WTC11 (cell line): ENCODE data around the gene PSMB9. TPM values are rescaled to one million over a fixed set of nuclear protein-coding genes. Genes with fewer than 3 reads are reported as not detected.

Source experiments
- ATAC-seq: fragments of 200-7000 bp; cut with Tn5 transposase; 2 replicates; pipeline ENCODE4 v1.10.0; 2021; ENCODE audit warnings: mild to moderate bottlenecking, moderate library complexity
- CTCF ChIA-PET: fragments of 300-600 bp; sonication (Branson Sonifier 250); formaldehyde crosslinking; loops from one replicate; lab custom pipeline; 2021; ENCODE audit warnings: antibody characterized with exemption; lab: Charles Lee
- POLR2A ChIA-PET: fragments of 350-600 bp; sonication (Branson Sonifier 250); formaldehyde crosslinking; loops from one replicate; lab custom pipeline; 2021; ENCODE audit warnings: antibody characterized with exemption; lab: Charles Lee
- DNase-seq: peaks from one replicate; pipeline ENCODE4 v3.0.0; 2021; ENCODE audit warnings: low spot score
- H3K27ac Mint-ChIP-seq: 2 replicates; pipeline ENCODE4 v1.8.0; 2021; ENCODE audit warnings: mixed read lengths
- H3K27me3 Mint-ChIP-seq: 2 replicates; pipeline ENCODE4 v1.8.0; 2021; ENCODE audit warnings: low read depth, mild to moderate bottlenecking, moderate library complexity, mixed read lengths
- H3K36me3 Mint-ChIP-seq: 2 replicates; pipeline ENCODE4 v1.8.0; 2021; ENCODE audit warnings: mixed read lengths
- H3K4me1 Mint-ChIP-seq: 2 replicates; pipeline ENCODE4 v1.8.0; 2022; ENCODE audit warnings: mixed read lengths
- H3K4me3 Mint-ChIP-seq: 2 replicates; pipeline ENCODE4 v1.8.0; 2021; ENCODE audit warnings: mild to moderate bottlenecking, moderate library complexity, mixed read lengths
- H3K9me3 Mint-ChIP-seq: 2 replicates; pipeline ENCODE4 v1.8.0; 2021; ENCODE audit warnings: mixed read lengths
- CBFB ChIP-seq: sonication (generic); formaldehyde crosslinking; IDR thresholded peaks from 2 replicates; pipeline ENCODE4 v1.8.1; 2022; ENCODE audit warnings: mild to moderate bottlenecking, low read depth, missing genetic modification reagents
- CREM ChIP-seq: sonication (generic); formaldehyde crosslinking; IDR thresholded peaks from 2 replicates; pipeline ENCODE4 v1.8.1; 2022; ENCODE audit warnings: mild to moderate bottlenecking, missing genetic modification reagents, moderate library complexity
- ESRRA ChIP-seq: sonication (generic); formaldehyde crosslinking; IDR thresholded peaks from 2 replicates; pipeline ENCODE4 v1.8.1; 2022; ENCODE audit warnings: mild to moderate bottlenecking, missing genetic modification reagents, borderline replicate concordance
- ETV6 ChIP-seq: sonication (generic); formaldehyde crosslinking; IDR thresholded peaks from 2 replicates; pipeline ENCODE4 v1.8.1; 2022; ENCODE audit warnings: mild to moderate bottlenecking, missing genetic modification reagents
- GABPB1 ChIP-seq: sonication (generic); formaldehyde crosslinking; IDR thresholded peaks from 2 replicates; pipeline ENCODE4 v1.8.1; 2023; ENCODE audit warnings: mild to moderate bottlenecking, missing genetic modification reagents
- NFYB ChIP-seq: sonication (generic); formaldehyde crosslinking; conservative IDR thresholded peaks from 2 replicates; pipeline ENCODE4 v1.8.0; 2022; ENCODE audit warnings: low read depth, missing genetic modification reagents
- NR1H2 ChIP-seq: sonication (generic); formaldehyde crosslinking; IDR thresholded peaks from 2 replicates; pipeline ENCODE4 v1.9.0; 2021; ENCODE audit warnings: mild to moderate bottlenecking, moderate library complexity, missing genetic modification reagents
- NR3C1 ChIP-seq: sonication (generic); formaldehyde crosslinking; conservative IDR thresholded peaks from 2 replicates; pipeline ENCODE4 v1.8.1; 2023; ENCODE audit warnings: low read depth, mild to moderate bottlenecking, missing genetic modification reagents
- RELA ChIP-seq: sonication (generic); formaldehyde crosslinking; IDR thresholded peaks from 2 replicates; pipeline ENCODE4 v1.8.1; 2022; ENCODE audit warnings: missing genetic modification reagents, mild to moderate bottlenecking, borderline replicate concordance
- RORB ChIP-seq: fragments of 250-450 bp; sonication (Bioruptor Pico); IDR thresholded peaks from 2 replicates; pipeline ENCODE4 v1.9.0; 2021; ENCODE audit warnings: mild to moderate bottlenecking
- TCF7 ChIP-seq: sonication (generic); formaldehyde crosslinking; IDR thresholded peaks from 2 replicates; pipeline ENCODE4 v1.8.0; 2022; ENCODE audit warnings: mild to moderate bottlenecking, low read depth, missing genetic modification reagents, moderate library complexity
- TEAD1 ChIP-seq: sonication (generic); formaldehyde crosslinking; IDR thresholded peaks from 2 replicates; pipeline ENCODE4 v1.8.0; 2022; ENCODE audit warnings: mild to moderate bottlenecking, missing genetic modification reagents
- TP53 ChIP-seq: sonication (generic); formaldehyde crosslinking; IDR thresholded peaks from 2 replicates; pipeline ENCODE4 v1.8.1; 2023; ENCODE audit warnings: mild to moderate bottlenecking, missing genetic modification reagents
- ZBTB21 ChIP-seq: sonication (generic); formaldehyde crosslinking; IDR thresholded peaks from 2 replicates; pipeline ENCODE4 v1.8.1; 2023; ENCODE audit warnings: mild to moderate bottlenecking, missing genetic modification reagents, borderline replicate concordance
- ZNF121 ChIP-seq: sonication (generic); formaldehyde crosslinking; IDR thresholded peaks from 2 replicates; pipeline ENCODE4 v1.8.0; 2023; ENCODE audit warnings: missing genetic modification reagents
- ZNF416 ChIP-seq: fragments of 250-450 bp; sonication (Bioruptor Pico); IDR thresholded peaks from 2 replicates; pipeline ENCODE4 v1.9.0; 2021; ENCODE audit warnings: mild to moderate bottlenecking, inconsistent platforms
- total RNA-seq: library from RNA; stranded (reverse); gene quantifications from 3 replicates; pipeline ENCODE4 v1.2.3, GENCODE V29; 2021
- TF ChIP-seq, protein P1 (sequence below): sonication (generic); formaldehyde crosslinking; IDR thresholded peaks from 2 replicates; pipeline ENCODE4 v1.8.1; 2022; ENCODE audit warnings: mild to moderate bottlenecking, moderate library complexity, missing genetic modification reagents
- TF ChIP-seq, protein P2 (sequence below): sonication (generic); formaldehyde crosslinking; IDR thresholded peaks from 2 replicates; pipeline ENCODE4 v1.8.1; 2023; ENCODE audit warnings: mild to moderate bottlenecking, missing genetic modification reagents
- TF ChIP-seq, protein P3 (sequence below): sonication (generic); formaldehyde crosslinking; IDR thresholded peaks from 2 replicates; pipeline ENCODE4 v1.8.0; 2022; ENCODE audit warnings: mild to moderate bottlenecking, missing genetic modification reagents
- TF ChIP-seq, protein P4 (sequence below): sonication (generic); formaldehyde crosslinking; IDR thresholded peaks from 2 replicates; pipeline ENCODE4 v1.8.0; 2022; ENCODE audit warnings: mild to moderate bottlenecking, missing genetic modification reagents
- TF ChIP-seq, protein P5 (sequence below): sonication (generic); formaldehyde crosslinking; IDR thresholded peaks from 2 replicates; pipeline ENCODE4 v1.8.0; 2022; ENCODE audit warnings: missing genetic modification reagents
- TF ChIP-seq, protein P6 (sequence below): fragments of 250-450 bp; sonication (Bioruptor Pico); IDR thresholded peaks from 2 replicates; pipeline ENCODE4 v1.9.0; 2021; ENCODE audit warnings: mild to moderate bottlenecking
- TF ChIP-seq, protein P7 (sequence below): sonication (generic); formaldehyde crosslinking; IDR thresholded peaks from 2 replicates; pipeline ENCODE4 v1.8.1; 2023; ENCODE audit warnings: mild to moderate bottlenecking, missing genetic modification reagents, moderate library complexity
- TF ChIP-seq, protein P8 (sequence below): sonication (generic); formaldehyde crosslinking; IDR thresholded peaks from 2 replicates; pipeline ENCODE4 v1.8.1; 2023; ENCODE audit warnings: mild to moderate bottlenecking, missing genetic modification reagents, moderate library complexity

The PSMB9 gene
- total RNA-seq, 1 experiment from 2014 or later = 1.8 TPM

DNA sequence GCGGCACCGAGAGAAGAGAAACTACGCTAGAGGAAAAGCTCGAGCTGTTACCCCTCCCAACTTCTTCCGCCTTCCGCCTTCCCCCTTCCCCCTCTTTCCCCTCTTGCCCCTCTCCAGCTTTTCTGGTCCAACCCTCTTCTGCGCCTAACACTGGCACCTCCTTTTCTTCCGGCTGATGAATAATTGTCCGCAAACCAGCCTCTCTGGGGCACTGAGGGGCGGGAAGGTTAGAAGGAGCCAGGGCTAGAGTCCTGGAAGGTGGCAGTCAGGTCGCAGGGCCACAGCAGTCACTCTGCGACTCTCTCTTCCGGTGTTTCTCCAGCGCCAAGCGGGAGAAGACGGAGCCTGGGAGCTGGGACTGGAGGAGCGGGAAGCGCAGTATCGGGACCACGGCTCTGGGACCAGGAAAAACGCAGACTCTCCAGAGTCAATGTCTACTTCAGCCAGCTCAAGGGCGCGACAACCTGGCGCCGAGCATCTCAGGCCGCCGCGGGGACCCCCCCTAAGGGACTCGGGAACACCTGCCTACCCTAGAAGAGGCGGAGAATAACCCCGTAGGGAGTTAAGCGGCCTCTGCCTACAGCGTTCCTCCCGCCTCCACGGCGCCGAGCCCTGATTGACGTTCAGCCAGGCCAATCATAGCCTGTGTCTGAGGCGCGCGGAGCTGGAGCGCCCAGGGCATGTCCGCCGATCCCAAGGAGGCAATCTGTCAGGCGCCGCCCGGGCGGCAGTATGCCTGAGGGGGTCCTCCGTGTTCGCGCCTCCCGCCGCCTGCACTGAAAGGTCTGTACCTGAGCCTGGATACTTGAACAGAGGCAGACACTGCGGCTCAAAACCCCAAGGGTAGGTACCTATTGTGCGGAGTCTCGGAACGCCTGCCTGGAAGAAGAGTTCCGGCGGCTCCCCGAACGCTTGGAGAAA lies 40.4 kb downstream of the PSMB9 start:
- H3K4me3 Mint-ChIP-seq = peak overlapping the region; percentile 98
- H3K27ac Mint-ChIP-seq = peak overlapping the region; percentile 99
- ATAC-seq = peak; percentile 98
- peaks cover 13% of the 10 kb centered on the region for H3K4me1 Mint-ChIP-seq
- peaks cover 3% of the 10 kb centered on the region; the same call in 1 of the 2 replicates for H3K27me3 Mint-ChIP-seq
- POLR2A ChIA-PET = interaction anchor here (0.9 to 2.4 kb wide), 9 partner anchors 33 to 99 kb away, joined by 3 to 33 read pairs (median 6); partner anchors contain the start of genes HLA-DMA, PSMB8, PSMB9 and TAP1
- H3K9me3 Mint-ChIP-seq = no peaks in the 10 kb centered on the region
- CTCF ChIA-PET = interaction anchor here (0.5 to 5.0 kb wide), 19 partner anchors 12 to 1349 kb away, joined by 3 to 46 read pairs (median 5); partner anchors contain the start of genes BRD2, HLA-DMA, HLA-DMB and TAP2
- peak; percentile 96 for DNase-seq
- H3K36me3 Mint-ChIP-seq = no peaks in the 10 kb centered on the region
- TF ChIP-seq, protein P1, sequence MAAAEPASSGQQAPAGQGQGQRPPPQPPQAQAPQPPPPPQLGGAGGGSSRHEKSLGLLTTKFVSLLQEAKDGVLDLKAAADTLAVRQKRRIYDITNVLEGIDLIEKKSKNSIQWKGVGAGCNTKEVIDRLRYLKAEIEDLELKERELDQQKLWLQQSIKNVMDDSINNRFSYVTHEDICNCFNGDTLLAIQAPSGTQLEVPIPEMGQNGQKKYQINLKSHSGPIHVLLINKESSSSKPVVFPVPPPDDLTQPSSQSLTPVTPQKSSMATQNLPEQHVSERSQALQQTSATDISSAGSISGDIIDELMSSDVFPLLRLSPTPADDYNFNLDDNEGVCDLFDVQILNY (CRISPR knock-in tag) = peak; percentile 86; the same call in 1 of the 2 replicates
- TF ChIP-seq ZNF416 (CRISPR knock-in tag) (no peak), ZBTB21 (CRISPR knock-in tag) (peak; percentile 54; the same call in 1 of the 2 replicates), TCF7 (no peak), ZNF121 (no peak), CREM (CRISPR knock-in tag) (0 out of 2 replicates have a peak, but pooled peaks have one; percentile 22), TP53 (CRISPR knock-in tag) (peak; percentile 39; the same call in 1 of the 2 replicates), ETV6 (peak; percentile 48; the same call in 1 of the 2 replicates), ESRRA (no peak), GABPB1 (CRISPR knock-in tag) (peak; percentile 46; the same call in 1 of the 2 replicates), NR3C1 (CRISPR knock-in tag) (0 out of 2 replicates have a peak, but pooled peaks have one; percentile 52), NFYB (CRISPR knock-in tag) (peak; percentile 82), RORB (CRISPR knock-in tag) (no peak), RELA (CRISPR knock-in tag) (0 out of 2 replicates have a peak, but pooled peaks have one; percentile 53), TEAD1 (CRISPR knock-in tag) (no peak), CBFB (CRISPR knock-in tag) (no peak; the same call in 1 of the 2 replicates), NR1H2 (CRISPR knock-in tag) (no peak)
- TF ChIP-seq, protein P2, sequence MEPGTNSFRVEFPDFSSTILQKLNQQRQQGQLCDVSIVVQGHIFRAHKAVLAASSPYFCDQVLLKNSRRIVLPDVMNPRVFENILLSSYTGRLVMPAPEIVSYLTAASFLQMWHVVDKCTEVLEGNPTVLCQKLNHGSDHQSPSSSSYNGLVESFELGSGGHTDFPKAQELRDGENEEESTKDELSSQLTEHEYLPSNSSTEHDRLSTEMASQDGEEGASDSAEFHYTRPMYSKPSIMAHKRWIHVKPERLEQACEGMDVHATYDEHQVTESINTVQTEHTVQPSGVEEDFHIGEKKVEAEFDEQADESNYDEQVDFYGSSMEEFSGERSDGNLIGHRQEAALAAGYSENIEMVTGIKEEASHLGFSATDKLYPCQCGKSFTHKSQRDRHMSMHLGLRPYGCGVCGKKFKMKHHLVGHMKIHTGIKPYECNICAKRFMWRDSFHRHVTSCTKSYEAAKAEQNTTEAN (CRISPR knock-in tag) = no peak
- TF ChIP-seq, protein P3, sequence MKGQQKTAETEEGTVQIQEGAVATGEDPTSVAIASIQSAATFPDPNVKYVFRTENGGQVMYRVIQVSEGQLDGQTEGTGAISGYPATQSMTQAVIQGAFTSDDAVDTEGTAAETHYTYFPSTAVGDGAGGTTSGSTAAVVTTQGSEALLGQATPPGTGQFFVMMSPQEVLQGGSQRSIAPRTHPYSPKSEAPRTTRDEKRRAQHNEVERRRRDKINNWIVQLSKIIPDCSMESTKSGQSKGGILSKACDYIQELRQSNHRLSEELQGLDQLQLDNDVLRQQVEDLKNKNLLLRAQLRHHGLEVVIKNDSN (CRISPR knock-in tag) = peak; percentile 53; the same call in 1 of the 2 replicates
- TF ChIP-seq, protein P4, sequence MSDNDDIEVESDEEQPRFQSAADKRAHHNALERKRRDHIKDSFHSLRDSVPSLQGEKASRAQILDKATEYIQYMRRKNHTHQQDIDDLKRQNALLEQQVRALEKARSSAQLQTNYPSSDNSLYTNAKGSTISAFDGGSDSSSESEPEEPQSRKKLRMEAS (CRISPR knock-in tag) = no peak
- TF ChIP-seq, protein P5, sequence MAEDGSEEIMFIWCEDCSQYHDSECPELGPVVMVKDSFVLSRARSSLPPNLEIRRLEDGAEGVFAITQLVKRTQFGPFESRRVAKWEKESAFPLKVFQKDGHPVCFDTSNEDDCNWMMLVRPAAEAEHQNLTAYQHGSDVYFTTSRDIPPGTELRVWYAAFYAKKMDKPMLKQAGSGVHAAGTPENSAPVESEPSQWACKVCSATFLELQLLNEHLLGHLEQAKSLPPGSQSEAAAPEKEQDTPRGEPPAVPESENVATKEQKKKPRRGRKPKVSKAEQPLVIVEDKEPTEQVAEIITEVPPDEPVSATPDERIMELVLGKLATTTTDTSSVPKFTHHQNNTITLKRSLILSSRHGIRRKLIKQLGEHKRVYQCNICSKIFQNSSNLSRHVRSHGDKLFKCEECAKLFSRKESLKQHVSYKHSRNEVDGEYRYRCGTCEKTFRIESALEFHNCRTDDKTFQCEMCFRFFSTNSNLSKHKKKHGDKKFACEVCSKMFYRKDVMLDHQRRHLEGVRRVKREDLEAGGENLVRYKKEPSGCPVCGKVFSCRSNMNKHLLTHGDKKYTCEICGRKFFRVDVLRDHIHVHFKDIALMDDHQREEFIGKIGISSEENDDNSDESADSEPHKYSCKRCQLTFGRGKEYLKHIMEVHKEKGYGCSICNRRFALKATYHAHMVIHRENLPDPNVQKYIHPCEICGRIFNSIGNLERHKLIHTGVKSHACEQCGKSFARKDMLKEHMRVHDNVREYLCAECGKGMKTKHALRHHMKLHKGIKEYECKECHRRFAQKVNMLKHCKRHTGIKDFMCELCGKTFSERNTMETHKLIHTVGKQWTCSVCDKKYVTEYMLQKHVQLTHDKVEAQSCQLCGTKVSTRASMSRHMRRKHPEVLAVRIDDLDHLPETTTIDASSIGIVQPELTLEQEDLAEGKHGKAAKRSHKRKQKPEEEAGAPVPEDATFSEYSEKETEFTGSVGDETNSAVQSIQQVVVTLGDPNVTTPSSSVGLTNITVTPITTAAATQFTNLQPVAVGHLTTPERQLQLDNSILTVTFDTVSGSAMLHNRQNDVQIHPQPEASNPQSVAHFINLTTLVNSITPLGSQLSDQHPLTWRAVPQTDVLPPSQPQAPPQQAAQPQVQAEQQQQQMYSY (CRISPR knock-in tag) = no peak
- TF ChIP-seq, protein P6, sequence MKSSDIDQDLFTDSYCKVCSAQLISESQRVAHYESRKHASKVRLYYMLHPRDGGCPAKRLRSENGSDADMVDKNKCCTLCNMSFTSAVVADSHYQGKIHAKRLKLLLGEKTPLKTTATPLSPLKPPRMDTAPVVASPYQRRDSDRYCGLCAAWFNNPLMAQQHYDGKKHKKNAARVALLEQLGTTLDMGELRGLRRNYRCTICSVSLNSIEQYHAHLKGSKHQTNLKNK (CRISPR knock-in tag) = no peak
- TF ChIP-seq, protein P7, sequence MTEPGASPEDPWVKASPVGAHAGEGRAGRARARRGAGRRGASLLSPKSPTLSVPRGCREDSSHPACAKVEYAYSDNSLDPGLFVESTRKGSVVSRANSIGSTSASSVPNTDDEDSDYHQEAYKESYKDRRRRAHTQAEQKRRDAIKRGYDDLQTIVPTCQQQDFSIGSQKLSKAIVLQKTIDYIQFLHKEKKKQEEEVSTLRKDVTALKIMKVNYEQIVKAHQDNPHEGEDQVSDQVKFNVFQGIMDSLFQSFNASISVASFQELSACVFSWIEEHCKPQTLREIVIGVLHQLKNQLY (CRISPR knock-in tag) = no peak
- TF ChIP-seq, protein P8, sequence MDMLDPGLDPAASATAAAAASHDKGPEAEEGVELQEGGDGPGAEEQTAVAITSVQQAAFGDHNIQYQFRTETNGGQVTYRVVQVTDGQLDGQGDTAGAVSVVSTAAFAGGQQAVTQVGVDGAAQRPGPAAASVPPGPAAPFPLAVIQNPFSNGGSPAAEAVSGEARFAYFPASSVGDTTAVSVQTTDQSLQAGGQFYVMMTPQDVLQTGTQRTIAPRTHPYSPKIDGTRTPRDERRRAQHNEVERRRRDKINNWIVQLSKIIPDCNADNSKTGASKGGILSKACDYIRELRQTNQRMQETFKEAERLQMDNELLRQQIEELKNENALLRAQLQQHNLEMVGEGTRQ (CRISPR knock-in tag) = peak; percentile 42; the same call in 1 of the 2 replicates
